H9 (cell line): ENCODE measurements around the gene EPB41. TPM values are rescaled to one million over a fixed set of nuclear protein-coding genes. Genes with fewer than 3 reads are reported as not detected.

Experiments
- DNase-seq: peaks from one replicate; pipeline ENCODE4 v3.0.0-alpha.2; 2017
- H2AFZ ChIP-seq: one replicate; pipeline ENCODE4 v1.6.1; 2013; ENCODE audit warnings: mild to moderate bottlenecking, low read length, control low read depth, moderate library complexity
- H2AK5ac ChIP-seq: 2 replicates; pipeline ENCODE4 v1.6.1; 2013; ENCODE audit warnings: low read length, control low read depth, mixed read lengths; ENCODE audit not compliant: insufficient read length
- H2BK120ac ChIP-seq: one replicate; pipeline ENCODE4 v1.6.1; 2013; ENCODE audit warnings: low read depth, mild to moderate bottlenecking, low read length, control low read depth, inconsistent platforms; ENCODE audit not compliant: poor library complexity, severe bottlenecking
- H2BK12ac ChIP-seq: 2 replicates; pipeline ENCODE4 v1.6.1; 2013; ENCODE audit warnings: low read length, control low read depth, mixed read lengths, low read depth; ENCODE audit not compliant: insufficient read length
- H2BK15ac ChIP-seq: 2 replicates; pipeline ENCODE4 v1.6.1; 2013; ENCODE audit warnings: low read depth, low read length, control low read depth
- H2BK20ac ChIP-seq: one replicate; pipeline ENCODE4 v1.6.1; 2013; ENCODE audit warnings: low read depth, mild to moderate bottlenecking, low read length, control low read depth, inconsistent platforms; ENCODE audit not compliant: poor library complexity, severe bottlenecking
- H2BK5ac ChIP-seq: 2 replicates; pipeline ENCODE4 v1.6.1; 2013; ENCODE audit warnings: low read length, control low read depth, mixed read lengths; ENCODE audit not compliant: insufficient read length
- H3K14ac ChIP-seq: 2 replicates; pipeline ENCODE4 v1.6.1; 2013; ENCODE audit warnings: low read length, control low read depth; ENCODE audit not compliant: insufficient read depth
- H3K18ac ChIP-seq: 2 replicates; pipeline ENCODE4 v1.6.1; 2013; ENCODE audit warnings: low read depth, mild to moderate bottlenecking, mixed read lengths, low read length, control low read depth; ENCODE audit not compliant: insufficient read length
- H3K23ac ChIP-seq: 2 replicates; pipeline ENCODE4 v1.6.1; 2013; ENCODE audit warnings: low read length, control low read depth, mixed read lengths, low read depth; ENCODE audit not compliant: insufficient read length
- H3K23me2 ChIP-seq: 2 replicates; pipeline ENCODE4 v1.6.1; 2013; ENCODE audit warnings: low read depth, mild to moderate bottlenecking, mixed read lengths, low read length, control low read depth; ENCODE audit not compliant: insufficient read length, poor library complexity, severe bottlenecking
- H3K27ac ChIP-seq: 2 replicates; pipeline ENCODE4 v1.5.1; 2013; ENCODE audit warnings: low read length, control low read depth, mixed read lengths, low read depth; ENCODE audit not compliant: insufficient read length
- H3K27me3 ChIP-seq: 2 replicates; pipeline ENCODE4 v1.6.1; 2013; ENCODE audit warnings: low read length, control low read depth, inconsistent platforms; ENCODE audit not compliant: insufficient read depth
- H3K4ac ChIP-seq: 2 replicates; pipeline ENCODE4 v1.6.1; 2013; ENCODE audit warnings: low read depth, mild to moderate bottlenecking, control low read depth, inconsistent platforms, low read length, moderate library complexity
- H3K4me1 ChIP-seq: 2 replicates; pipeline ENCODE4 v1.6.1; 2013; ENCODE audit warnings: low read length, control low read depth, inconsistent platforms; ENCODE audit not compliant: insufficient read depth
- H3K4me2 ChIP-seq: 2 replicates; pipeline ENCODE4 v1.6.1; 2013; ENCODE audit warnings: low read length, control low read depth, mixed read lengths; ENCODE audit not compliant: insufficient read length, insufficient read depth
- H3K56ac ChIP-seq: 2 replicates; pipeline ENCODE4 v1.6.1; 2013; ENCODE audit warnings: low read depth, mild to moderate bottlenecking, mixed read lengths, low read length, control low read depth; ENCODE audit not compliant: insufficient read length
- H3K79me1 ChIP-seq: 2 replicates; pipeline ENCODE4 v1.6.1; 2013; ENCODE audit warnings: low read depth, mild to moderate bottlenecking, moderate library complexity, low read length, control low read depth, inconsistent platforms; ENCODE audit not compliant: insufficient read depth, poor library complexity, severe bottlenecking
- H3K79me2 ChIP-seq: 2 replicates; pipeline ENCODE4 v1.6.1; 2013; ENCODE audit warnings: low read length, control low read depth, inconsistent platforms; ENCODE audit not compliant: insufficient read depth
- H3K9ac ChIP-seq: 2 replicates; pipeline ENCODE4 v1.6.1; 2013; ENCODE audit warnings: low read length, control low read depth, mixed read lengths; ENCODE audit not compliant: insufficient read length; ENCODE audit errors: extremely low read depth
- H3K9me3 ChIP-seq: one replicate; pipeline ENCODE4 v1.6.1; 2013; ENCODE audit warnings: low read depth, low read length, inconsistent platforms; ENCODE audit not compliant: control insufficient read depth
- H3T11ph ChIP-seq: one replicate; pipeline ENCODE4 v1.6.1; 2013; ENCODE audit warnings: mild to moderate bottlenecking, low read length, control low read depth, inconsistent platforms
- H4K20me1 ChIP-seq: one replicate; pipeline ENCODE4 v1.6.1; 2013; ENCODE audit not compliant: control insufficient read depth, insufficient read length, insufficient read depth
- H4K5ac ChIP-seq: 2 replicates; pipeline ENCODE4 v1.6.1; 2013; ENCODE audit warnings: low read depth, mild to moderate bottlenecking, mixed read lengths, low read length, control low read depth; ENCODE audit not compliant: insufficient read length
- H4K8ac ChIP-seq: replicated peaks from 2 replicates; pipeline ENCODE4 v1.6.1; 2013; ENCODE audit warnings: low read length, control low read depth, mixed read lengths, low read depth; ENCODE audit not compliant: insufficient read length
- H4K91ac ChIP-seq: 2 replicates; pipeline ENCODE4 v1.6.1; 2013; ENCODE audit warnings: low read depth, mild to moderate bottlenecking, moderate library complexity, mixed read lengths, low read length, control low read depth; ENCODE audit not compliant: insufficient read length
- H3K27ac Mint-ChIP-seq, 3 experiments: 2 replicates in 2 of 3; 3 replicates in 1 of 3; pipeline ENCODE4 v1.8.0; 2020 to 2021; ENCODE audit warnings: mixed read lengths in 3 of 3, mild to moderate bottlenecking in 1 of 3, moderate library complexity in 1 of 3
- H3K27me3 Mint-ChIP-seq: 2 replicates; pipeline ENCODE4 v1.8.0; 2021; ENCODE audit warnings: low read depth, mild to moderate bottlenecking, moderate library complexity, mixed read lengths
- H3K36me3 Mint-ChIP-seq, 3 experiments: 2 replicates in 2 of 3; 3 replicates in 1 of 3; pipeline ENCODE4 v1.8.0; 2020 to 2021; ENCODE audit warnings: low read depth in 3 of 3, mixed read lengths in 3 of 3; ENCODE audit not compliant: insufficient read depth in 1 of 3
- H3K4me1 Mint-ChIP-seq, 2 experiments: 2 replicates each; pipeline ENCODE4 v1.8.0; 2020; ENCODE audit warnings: mixed read lengths in 2 of 2
- H3K4me3 Mint-ChIP-seq, 2 experiments: 2 replicates in 1 of 2; 3 replicates in 1 of 2; pipeline ENCODE4 v1.8.0; 2020 to 2021; ENCODE audit warnings: mild to moderate bottlenecking in 2 of 2, mixed read lengths in 2 of 2, moderate library complexity in 1 of 2
- H3K9me3 Mint-ChIP-seq, 2 experiments: 2 replicates in 1 of 2; 3 replicates in 1 of 2; pipeline ENCODE4 v1.8.0; 2020; ENCODE audit warnings: mild to moderate bottlenecking in 2 of 2, mixed read lengths in 2 of 2, moderate library complexity in 1 of 2
- CTCF ChIP-seq: fragments of 200-600 bp; sonication (generic); conservative IDR thresholded peaks from 3 replicates; pipeline ENCODE4 v1.8.0; 2021; ENCODE audit warnings: antibody characterized with exemption, mild to moderate bottlenecking
- WGBS: extraction: QIAGEN DNeasy Blood & Tissue Kit; methylation state at CpG from one replicate; pipeline ENCODE4 v1.1.7; 2013; ENCODE audit warnings: missing lambda C conversion rate, low lambda C conversion rate, mixed read lengths; ENCODE audit not compliant: insufficient read length; ENCODE audit errors: extremely low coverage; 5-methylcytosine and 5-hydroxymethylcytosine counted together
- total RNA-seq: library from RNA; stranded (reverse); gene quantifications from 2 replicates; pipeline ENCODE4 v1.2.1, GENCODE V29; 2021

EPB41 gene
- total RNA-seq, 1 experiment from 2014 or later, result 75.4 TPM

GRCh38 chr1:29113413-29114117, 199.2 kb downstream of the EPB41 start:
- H4K8ac ChIP-seq, result no peak overlapping the region
- DNase-seq, result no peak
- peak overlapping the region; percentile 9 to 48 (median 13); a peak in 4 of 7 replicates for H3K27ac Mint-ChIP-seq

More at GRCh38 chr1:29113413-29114117, 199.2 kb downstream of the EPB41 start:
- no peak overlapping the region for H3T11ph ChIP-seq
- H3K27me3 ChIP-seq, result no peaks in the 10 kb centered on the region
- no peak overlapping the region for H2BK120ac ChIP-seq
- no peak overlapping the region for H2BK15ac ChIP-seq
- no peaks in the 10 kb centered on the region; the same call in 1 of the 2 replicates for H3K4me1 ChIP-seq
- no CpG with 5 or more reads among the region's 6 CpGs for WGBS
- H3K4ac ChIP-seq, result no peak overlapping the region
- H3K4me2 ChIP-seq, result no peak overlapping the region
- no peak overlapping the region for H2BK12ac ChIP-seq
- Mint-ChIP-seq H3K36me3 (peaks cover 13 to 49% (median 44%) of the 10 kb centered on the region in 3 experiments), H3K4me3 (no peak overlapping the region; a peak in 1 of 5 replicates), H3K4me1 (peaks cover 19 to 22% of the 10 kb centered on the region in 2 experiments), H3K9me3 (no peaks in the 10 kb centered on the region), H3K27me3 (no peaks in the 10 kb centered on the region; the same call in 1 of the 2 replicates)
- H3K9me3 ChIP-seq, result no peaks in the 10 kb centered on the region
- H2BK20ac ChIP-seq, result no peak overlapping the region
- no peak overlapping the region for H3K23ac ChIP-seq
- no peak overlapping the region for H3K27ac ChIP-seq
- no peak overlapping the region for H3K18ac ChIP-seq
- no peaks in the 10 kb centered on the region for H3K79me1 ChIP-seq
- H2BK5ac ChIP-seq, result no peak overlapping the region
- H3K56ac ChIP-seq, result no peak overlapping the region
- no peaks in the 10 kb centered on the region for H3K23me2 ChIP-seq
- no peak overlapping the region for H4K91ac ChIP-seq
- TF ChIP-seq CTCF, result no peak
- no peak overlapping the region for H4K5ac ChIP-seq
- no peak overlapping the region for H3K9ac ChIP-seq
- no peak overlapping the region for H3K14ac ChIP-seq
- no peak overlapping the region for H2AFZ ChIP-seq
- H4K20me1 ChIP-seq, result no peaks in the 10 kb centered on the region
- no peaks in the 10 kb centered on the region for H3K79me2 ChIP-seq
- H2AK5ac ChIP-seq, result no peak overlapping the region
